ENCODE results near the gene MYO9B. TPM values are rescaled to one million over a fixed set of nuclear protein-coding genes. Genes with fewer than 3 reads are reported as not detected.
A peak's percentile ranks its signal among the peaks of the same experiment; 100 is the strongest.

MYO9B gene
- total RNA-seq, 1 experiment from 2014 or later = 58.6 TPM

DNA sequence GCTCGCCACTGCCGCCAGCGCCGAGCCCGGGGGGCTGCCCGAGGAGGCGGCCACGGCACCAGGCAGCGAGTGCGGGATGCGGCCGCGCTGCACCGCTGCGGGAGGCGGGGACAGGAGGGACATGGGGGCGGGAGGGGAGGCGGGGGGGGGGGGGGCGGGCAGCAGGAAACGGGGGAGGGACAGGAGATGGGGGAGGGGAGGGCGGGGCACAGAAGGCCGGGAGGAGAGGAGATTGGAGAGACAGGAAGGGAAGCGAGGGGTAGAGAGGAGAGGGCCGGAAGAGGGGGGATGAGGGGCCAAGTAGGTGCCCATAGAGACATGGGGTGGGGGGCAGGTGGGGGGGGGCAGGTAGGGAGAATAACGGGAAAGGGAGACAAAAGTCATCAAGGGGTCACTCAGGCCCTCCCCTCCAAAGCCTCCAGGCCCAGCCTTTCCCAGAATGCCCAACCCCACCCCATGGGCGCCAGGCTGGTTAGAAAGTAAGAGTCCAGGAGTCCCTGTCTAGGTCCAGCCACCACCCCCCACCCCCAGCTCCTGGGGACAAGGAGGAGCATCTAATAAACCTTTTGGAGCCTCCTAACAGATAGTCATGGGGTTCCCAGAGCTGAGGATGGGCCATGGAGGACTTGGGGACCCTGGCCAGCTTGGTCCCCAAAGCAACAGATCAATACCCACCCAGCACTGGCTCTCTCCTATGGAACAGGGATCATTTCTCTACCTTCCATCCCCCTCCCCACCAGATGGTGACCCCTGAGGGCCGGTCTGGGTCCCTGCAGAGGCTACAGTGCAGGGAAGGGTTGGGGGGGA lies 160.6 kb downstream of the MYO9B start:
- Mint-ChIP-seq H3K36me3 (ENCODE audit: insufficient read depth in 1 of 3, low read depth in 3 of 3) (peaks cover 19 to 66% (median 51%) of the 10 kb centered on the region in 3 experiments; a peak in 6 of 7 replicates), H3K4me3 (peak overlapping the region; percentile 81 to 87), H3K4me1 (peaks cover 20% of the 10 kb centered on the region in 2 experiments), H3K27ac (peak overlapping the region in 2 of 3 experiments; percentile 35 to 68; a peak in 1 of 7 replicates), H3K27me3 (ENCODE audit: low read depth) (no peaks in the 10 kb centered on the region), H3K9me3 (no peaks in the 10 kb centered on the region)
- H3K9ac ChIP-seq (ENCODE audit: extremely low read depth, insufficient read length, low read length) = no peak overlapping the region
- H2AFZ ChIP-seq (ENCODE audit: low read length) = no peak overlapping the region
- peaks cover 5% of the 10 kb centered on the region for H3K79me1 ChIP-seq (ENCODE audit: insufficient read depth, low read depth, low read length, poor library complexity, severe bottlenecking)
- H3K14ac ChIP-seq (ENCODE audit: insufficient read depth, low read length) = peak overlapping the region; percentile 18; the same call in 1 of the 2 replicates
- no peak overlapping the region for H2BK5ac ChIP-seq (ENCODE audit: insufficient read length, low read length)
- peak; percentile 84 for DNase-seq
- H2AK5ac ChIP-seq (ENCODE audit: insufficient read length, low read length) = no peak overlapping the region
- TF ChIP-seq, protein P1, sequence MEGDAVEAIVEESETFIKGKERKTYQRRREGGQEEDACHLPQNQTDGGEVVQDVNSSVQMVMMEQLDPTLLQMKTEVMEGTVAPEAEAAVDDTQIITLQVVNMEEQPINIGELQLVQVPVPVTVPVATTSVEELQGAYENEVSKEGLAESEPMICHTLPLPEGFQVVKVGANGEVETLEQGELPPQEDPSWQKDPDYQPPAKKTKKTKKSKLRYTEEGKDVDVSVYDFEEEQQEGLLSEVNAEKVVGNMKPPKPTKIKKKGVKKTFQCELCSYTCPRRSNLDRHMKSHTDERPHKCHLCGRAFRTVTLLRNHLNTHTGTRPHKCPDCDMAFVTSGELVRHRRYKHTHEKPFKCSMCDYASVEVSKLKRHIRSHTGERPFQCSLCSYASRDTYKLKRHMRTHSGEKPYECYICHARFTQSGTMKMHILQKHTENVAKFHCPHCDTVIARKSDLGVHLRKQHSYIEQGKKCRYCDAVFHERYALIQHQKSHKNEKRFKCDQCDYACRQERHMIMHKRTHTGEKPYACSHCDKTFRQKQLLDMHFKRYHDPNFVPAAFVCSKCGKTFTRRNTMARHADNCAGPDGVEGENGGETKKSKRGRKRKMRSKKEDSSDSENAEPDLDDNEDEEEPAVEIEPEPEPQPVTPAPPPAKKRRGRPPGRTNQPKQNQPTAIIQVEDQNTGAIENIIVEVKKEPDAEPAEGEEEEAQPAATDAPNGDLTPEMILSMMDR (conservative IDR thresholded peaks at IDR 0.05) = no peak
- no peak overlapping the region for H2BK15ac ChIP-seq (ENCODE audit: low read depth, low read length)
- no peak overlapping the region for H3K18ac ChIP-seq (ENCODE audit: insufficient read length, low read depth, low read length)
- H3K56ac ChIP-seq (ENCODE audit: insufficient read length, low read depth, low read length) = no peak overlapping the region
- no peak overlapping the region for H3K23ac ChIP-seq (ENCODE audit: insufficient read length, low read depth, low read length)
- no peak overlapping the region for H2BK120ac ChIP-seq (ENCODE audit: low read depth, low read length, poor library complexity, severe bottlenecking)
- peaks cover 8% of the 10 kb centered on the region for H3K79me2 ChIP-seq (ENCODE audit: insufficient read depth, low read length)
- H3K23me2 ChIP-seq (ENCODE audit: insufficient read length, low read depth, low read length, poor library complexity, severe bottlenecking) = peaks cover 6% of the 10 kb centered on the region
- H3K4me2 ChIP-seq (ENCODE audit: insufficient read depth, insufficient read length, low read length) = peak overlapping the region; percentile 69
- no peak overlapping the region for H3K4ac ChIP-seq (ENCODE audit: low read depth, low read length)
- no peak overlapping the region for H4K5ac ChIP-seq (ENCODE audit: insufficient read length, low read depth, low read length)
- no peak overlapping the region for H2BK12ac ChIP-seq (ENCODE audit: insufficient read length, low read depth, low read length)
- H3T11ph ChIP-seq (ENCODE audit: low read length) = no peak overlapping the region
- WGBS (ENCODE audit: extremely low coverage, insufficient read length, low lambda C conversion rate) = no CpG with 5 or more reads among the region's 27 CpGs
- H2BK20ac ChIP-seq (ENCODE audit: low read depth, low read length, poor library complexity, severe bottlenecking) = no peak overlapping the region
- no peaks in the 10 kb centered on the region for H4K20me1 ChIP-seq (ENCODE audit: control insufficient read depth, insufficient read depth, insufficient read length)
- H3K27me3 ChIP-seq (ENCODE audit: insufficient read depth, low read length) = no peaks in the 10 kb centered on the region
- H4K8ac ChIP-seq (replicated peaks; ENCODE audit: insufficient read length, low read depth, low read length) = no peak overlapping the region
- no peak overlapping the region for H4K91ac ChIP-seq (ENCODE audit: insufficient read length, low read depth, low read length)
- no peaks in the 10 kb centered on the region for H3K9me3 ChIP-seq (ENCODE audit: control insufficient read depth, low read depth, low read length)
- H3K4me1 ChIP-seq (ENCODE audit: insufficient read depth, low read length) = no peaks in the 10 kb centered on the region
- H3K27ac ChIP-seq (ENCODE audit: insufficient read length, low read depth, low read length) = no peak overlapping the region
